ENCODE measurements around the gene ADD3. TPM values are rescaled to one million over a fixed set of nuclear protein-coding genes. Genes with fewer than 3 reads are reported as not detected.

Gene ADD3
- total RNA-seq, 4 donors from 2014 or later = 236 to 545 (median 314) TPM

DNA sequence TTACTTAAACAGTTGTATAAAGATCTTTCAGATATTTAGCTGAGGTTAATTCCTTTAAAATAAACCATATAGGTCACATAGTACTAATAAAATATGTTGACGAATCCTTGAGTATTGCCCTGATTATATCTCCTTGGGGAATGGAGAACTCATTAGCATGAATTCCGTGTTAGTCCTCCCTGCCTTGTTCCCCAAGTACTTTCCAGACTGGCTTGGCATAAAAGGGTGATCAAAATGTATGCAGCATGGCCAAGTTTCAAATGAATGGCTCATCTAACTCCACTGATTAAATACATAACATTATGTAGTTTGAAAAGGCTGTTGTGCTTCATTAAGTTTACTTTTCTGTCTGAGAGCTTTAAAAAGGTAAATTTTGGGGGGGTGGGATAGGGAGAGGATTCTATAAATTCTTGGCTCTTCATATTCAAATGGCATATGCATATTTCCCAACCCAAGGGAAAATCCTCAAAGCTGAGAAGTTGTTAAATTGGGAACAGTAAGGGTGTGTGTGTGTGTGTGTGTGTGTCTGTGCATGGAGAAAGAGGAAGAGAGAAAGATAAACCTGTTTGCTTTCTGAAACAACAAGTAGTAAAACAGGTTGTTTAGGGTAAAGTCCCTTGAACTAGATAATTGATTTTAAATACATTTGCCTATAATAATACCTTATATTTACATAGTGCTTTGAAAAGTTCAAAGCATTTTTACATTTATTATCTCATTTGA is 4.8 kb upstream of the ADD3 start:
- Histone ChIP-seq H3K4me3 (no peak overlapping the region), H3K9me3 (no peaks in the 10 kb centered on the region), H3K36me3 (no peaks in the 10 kb centered on the region), H3K27me3 (no peaks in the 10 kb centered on the region), H3K27ac (peak overlapping the region in 2 of 4 donors; percentile 51 to 66), H3K4me1 (peaks cover 0 to 39% (median 0%) of the 10 kb centered on the region in 4 donors)
- TF ChIP-seq, protein P1, sequence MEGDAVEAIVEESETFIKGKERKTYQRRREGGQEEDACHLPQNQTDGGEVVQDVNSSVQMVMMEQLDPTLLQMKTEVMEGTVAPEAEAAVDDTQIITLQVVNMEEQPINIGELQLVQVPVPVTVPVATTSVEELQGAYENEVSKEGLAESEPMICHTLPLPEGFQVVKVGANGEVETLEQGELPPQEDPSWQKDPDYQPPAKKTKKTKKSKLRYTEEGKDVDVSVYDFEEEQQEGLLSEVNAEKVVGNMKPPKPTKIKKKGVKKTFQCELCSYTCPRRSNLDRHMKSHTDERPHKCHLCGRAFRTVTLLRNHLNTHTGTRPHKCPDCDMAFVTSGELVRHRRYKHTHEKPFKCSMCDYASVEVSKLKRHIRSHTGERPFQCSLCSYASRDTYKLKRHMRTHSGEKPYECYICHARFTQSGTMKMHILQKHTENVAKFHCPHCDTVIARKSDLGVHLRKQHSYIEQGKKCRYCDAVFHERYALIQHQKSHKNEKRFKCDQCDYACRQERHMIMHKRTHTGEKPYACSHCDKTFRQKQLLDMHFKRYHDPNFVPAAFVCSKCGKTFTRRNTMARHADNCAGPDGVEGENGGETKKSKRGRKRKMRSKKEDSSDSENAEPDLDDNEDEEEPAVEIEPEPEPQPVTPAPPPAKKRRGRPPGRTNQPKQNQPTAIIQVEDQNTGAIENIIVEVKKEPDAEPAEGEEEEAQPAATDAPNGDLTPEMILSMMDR (IDR thresholded peaks at IDR 0.05) = no peak
- no peak for TF ChIP-seq POLR2A (IDR thresholded peaks at IDR 0.05)
- DNase-seq = no peak

DNA sequence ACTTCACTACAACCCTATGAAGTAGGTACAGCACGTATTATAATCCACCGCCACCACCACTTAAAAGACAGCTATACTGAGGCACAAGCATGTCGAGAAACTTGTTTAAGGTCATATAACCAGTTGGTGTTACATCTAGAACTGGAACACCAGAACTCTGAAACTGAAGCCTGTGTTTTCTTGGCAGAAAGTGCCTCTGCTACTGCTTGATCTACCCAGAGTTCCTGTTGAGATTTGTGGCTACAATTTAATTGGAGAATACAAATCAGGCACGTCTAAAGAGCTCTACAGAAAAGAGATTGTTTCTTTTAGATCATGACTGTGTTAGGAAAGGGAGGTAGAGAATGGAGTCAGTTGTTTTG is 4.3 kb upstream of the ADD3 start:
- H3K27me3 ChIP-seq = no peaks in the 10 kb centered on the region
- no peak overlapping the region for H3K4me3 ChIP-seq
- TF ChIP-seq, protein P1 (IDR thresholded peaks at IDR 0.05) = no peak
- TF ChIP-seq POLR2A (IDR thresholded peaks at IDR 0.05) = no peak
- H3K9me3 ChIP-seq = no peaks in the 10 kb centered on the region
- H3K36me3 ChIP-seq = no peaks in the 10 kb centered on the region
- H3K4me1 ChIP-seq = peaks cover 0 to 34% (median 0%) of the 10 kb centered on the region in 4 donors
- H3K27ac ChIP-seq = peak overlapping the region in 3 of 4 donors; percentile 3 to 66 (median 51)
- no peak for DNase-seq

DNA sequence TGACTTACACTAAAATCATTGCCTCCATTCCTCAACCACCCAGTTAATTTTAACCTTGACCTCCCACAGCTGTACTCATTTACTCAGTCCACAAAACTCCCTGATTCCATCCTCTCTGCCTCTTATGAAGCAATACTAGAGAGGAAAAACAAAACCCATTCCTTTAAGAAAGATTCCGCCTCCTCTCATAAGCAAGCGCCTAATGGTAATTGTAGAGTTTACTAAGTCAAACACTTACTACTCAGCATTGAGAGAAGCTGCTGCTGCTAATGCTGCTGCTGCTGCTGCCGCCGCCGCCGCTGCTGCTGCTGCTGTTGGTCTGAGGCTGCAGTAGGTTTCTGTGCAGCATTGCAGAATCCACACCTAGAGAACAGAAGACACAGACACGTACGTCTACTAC is 2.1 kb upstream of the ADD3 start:
- peaks cover 0 to 35% (median 8%) of the 10 kb centered on the region in 4 donors for H3K4me1 ChIP-seq
- peak in 2 of 3 donors; percentile 62 to 63 for DNase-seq

DNA sequence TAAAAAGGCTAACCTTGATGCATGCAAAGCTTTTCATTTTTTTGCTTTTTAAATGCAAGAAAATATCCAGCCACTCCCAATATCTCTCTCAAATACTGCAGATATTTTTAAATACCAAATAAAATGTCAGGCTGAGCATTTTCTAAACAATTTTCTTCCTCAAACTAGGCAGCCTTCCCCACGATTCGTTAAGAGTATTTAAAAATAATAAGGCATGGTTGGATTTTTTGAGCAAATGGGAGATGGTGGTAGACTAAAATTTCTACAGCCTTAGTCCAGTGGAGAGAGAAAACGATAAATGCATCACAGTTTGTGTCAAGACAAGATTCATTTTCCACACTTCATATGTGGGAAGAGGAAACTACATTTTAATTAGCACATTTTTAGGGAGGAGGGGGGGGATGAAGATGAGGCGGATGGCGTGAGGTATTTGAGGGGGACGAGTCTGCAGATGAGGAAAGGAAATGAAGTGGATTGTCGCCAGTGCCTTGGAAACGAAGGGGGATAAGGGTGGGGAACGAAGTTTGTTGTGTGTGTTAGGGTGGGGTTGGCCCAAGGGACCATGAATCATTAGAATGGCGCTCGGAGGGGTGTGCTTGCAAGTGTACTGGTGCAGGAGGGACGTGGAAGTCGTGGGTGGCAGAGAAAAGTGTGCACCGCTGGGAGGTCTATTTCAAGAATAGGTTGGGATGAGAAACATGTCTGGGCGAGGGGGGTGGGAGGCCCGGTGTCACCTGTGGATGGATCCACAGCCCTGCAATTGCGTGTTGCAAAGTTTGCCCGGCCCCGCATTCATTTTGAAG is 1.2 kb upstream of the ADD3 start:
- TF ChIP-seq, protein P1 (IDR thresholded peaks at IDR 0.05) = no peak
- TF ChIP-seq POLR2A (IDR thresholded peaks at IDR 0.05) = no peak
- peak overlapping the region; percentile 63 to 92 (median 91) for H3K4me3 ChIP-seq
- H3K4me1 ChIP-seq = peaks cover 0 to 43% (median 11%) of the 10 kb centered on the region in 4 donors
- peak overlapping the region; percentile 87 to 96 (median 91) for H3K27ac ChIP-seq
- H3K27me3 ChIP-seq = no peaks in the 10 kb centered on the region
- peak; percentile 38 to 68 (median 59) for DNase-seq
- no peaks in the 10 kb centered on the region for H3K9me3 ChIP-seq
- H3K36me3 ChIP-seq = no peaks in the 10 kb centered on the region

More for the DNA sequence above, 2.1 kb upstream of the ADD3 start:
- TF ChIP-seq, protein P1 (IDR thresholded peaks at IDR 0.05) = no peak
- TF ChIP-seq POLR2A (IDR thresholded peaks at IDR 0.05) = peak; percentile 18 to 55
- H3K27me3 ChIP-seq = no peaks in the 10 kb centered on the region
- peak overlapping the region; percentile 27 to 95 (median 87) for H3K27ac ChIP-seq
- no peaks in the 10 kb centered on the region for H3K9me3 ChIP-seq
- H3K36me3 ChIP-seq = no peaks in the 10 kb centered on the region
- peak overlapping the region in 3 of 4 donors; percentile 14 to 92 (median 63) for H3K4me3 ChIP-seq

DNA sequence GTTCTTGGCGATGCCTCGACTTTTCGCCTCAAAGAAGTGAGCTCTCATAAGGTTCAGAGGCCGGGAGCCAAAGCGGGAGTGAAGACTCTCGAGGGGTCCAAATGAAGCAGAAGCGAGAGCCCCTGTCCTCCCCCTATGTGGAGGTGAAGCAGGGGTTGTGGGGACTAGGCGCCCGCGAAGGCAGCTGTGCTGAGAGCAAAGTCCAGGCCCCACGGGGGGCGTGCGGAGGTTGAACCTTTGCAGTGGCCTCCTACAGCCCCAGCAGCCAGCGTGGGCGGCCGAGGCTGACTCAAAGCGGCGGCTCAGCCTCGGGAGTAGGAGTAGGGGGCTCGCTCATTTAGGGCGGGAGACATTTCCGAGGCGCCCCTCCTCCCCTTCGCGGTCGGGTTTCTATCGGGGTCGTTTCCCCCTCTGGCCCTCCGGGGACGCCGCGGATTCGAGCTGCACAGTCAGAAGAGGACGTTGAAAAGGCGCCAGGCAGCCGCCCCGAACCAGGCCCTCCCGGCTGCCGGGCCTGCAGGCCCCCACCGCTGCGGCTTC is 553 bp upstream of the ADD3 start:
- peaks cover 0 to 50% (median 11%) of the 10 kb centered on the region in 4 donors for H3K4me1 ChIP-seq
- no peaks in the 10 kb centered on the region for H3K9me3 ChIP-seq
- H3K36me3 ChIP-seq = no peaks in the 10 kb centered on the region
- DNase-seq = peak in 1 of 3 donors; percentile 80
- H3K27me3 ChIP-seq = no peaks in the 10 kb centered on the region
- peak overlapping the region; percentile 63 to 92 (median 91) for H3K4me3 ChIP-seq
- H3K27ac ChIP-seq = peak overlapping the region; percentile 87 to 96 (median 91)
- TF ChIP-seq POLR2A (IDR thresholded peaks at IDR 0.05) = no peak
- TF ChIP-seq, protein P1 (IDR thresholded peaks at IDR 0.05) = no peak

All from Peyer's patch (tissue), 4 donors.